Measurements from ENCODE around the gene GALNT2.

The GALNT2 gene

DNA sequence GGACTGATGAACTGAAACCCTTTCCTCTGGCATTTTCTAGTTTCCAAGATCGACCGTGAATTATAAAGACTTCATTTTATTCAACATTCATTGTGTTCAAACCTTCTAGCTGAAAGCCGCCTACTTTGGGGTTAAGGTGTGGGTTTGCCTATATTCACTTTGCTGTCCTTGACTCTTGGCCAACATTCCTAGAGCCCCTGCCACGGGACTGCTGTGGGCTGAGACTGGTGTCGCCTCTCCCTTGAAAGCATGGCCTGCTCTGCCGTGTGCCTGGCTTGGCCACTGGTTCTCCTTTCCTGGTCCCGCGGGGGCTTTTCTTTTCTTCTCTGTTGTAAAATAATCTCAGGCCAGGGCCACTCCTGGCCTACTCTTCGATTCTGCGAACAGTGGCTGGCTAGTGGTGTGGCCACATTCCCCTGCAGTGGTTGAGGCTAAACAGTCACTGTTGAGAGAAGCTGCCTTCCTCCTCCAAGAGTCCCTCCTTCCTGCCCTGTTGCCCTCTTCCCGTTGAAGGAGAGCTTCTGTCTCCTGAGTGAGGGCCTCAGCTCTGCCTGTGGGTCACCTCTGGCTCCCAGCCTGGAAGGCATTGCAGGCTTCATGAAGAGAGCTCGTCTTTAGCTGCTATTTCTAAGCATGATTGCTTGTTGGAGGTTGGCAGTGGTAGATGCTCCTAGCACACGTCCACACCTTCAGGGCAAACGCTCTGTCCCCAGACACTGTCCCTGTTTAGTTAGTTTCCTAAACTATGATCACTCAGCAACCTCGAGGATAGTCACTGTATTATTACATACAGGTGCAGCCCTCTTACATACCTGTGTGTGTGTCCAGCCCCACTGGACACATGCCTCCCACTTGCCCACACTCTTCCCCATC, 80.5 kb downstream of the GALNT2 start:
- DNase-seq (ENCODE audit: low spot score): no peak

DNA sequence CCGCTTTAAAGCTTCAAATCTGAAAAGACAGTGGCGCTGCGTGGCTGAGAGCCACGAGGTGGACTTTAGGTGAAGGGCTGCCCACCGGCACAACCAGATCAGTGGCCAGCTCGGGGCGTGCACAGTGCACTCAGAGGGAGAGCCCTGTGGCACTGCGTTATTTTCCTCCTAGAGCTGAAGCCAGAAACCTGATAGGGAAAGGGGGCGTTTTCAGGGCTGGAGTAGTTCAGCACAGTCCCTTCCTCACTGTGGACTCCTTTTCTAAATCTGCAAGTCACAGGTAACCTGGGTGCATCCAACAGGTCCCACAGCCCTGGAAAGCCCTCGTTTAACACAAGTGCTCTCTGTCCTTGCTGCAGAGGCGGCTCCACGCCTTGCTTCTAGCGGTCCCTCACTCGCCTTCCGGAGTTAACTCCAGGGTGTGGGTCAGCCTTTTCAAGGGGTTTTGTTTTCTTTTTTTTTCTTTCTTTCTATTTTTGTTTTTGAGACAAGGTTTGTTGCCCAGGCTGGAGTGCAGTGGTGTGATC, 81.2 kb downstream of the GALNT2 start:
- no peak for DNase-seq (ENCODE audit: low spot score)

DNA sequence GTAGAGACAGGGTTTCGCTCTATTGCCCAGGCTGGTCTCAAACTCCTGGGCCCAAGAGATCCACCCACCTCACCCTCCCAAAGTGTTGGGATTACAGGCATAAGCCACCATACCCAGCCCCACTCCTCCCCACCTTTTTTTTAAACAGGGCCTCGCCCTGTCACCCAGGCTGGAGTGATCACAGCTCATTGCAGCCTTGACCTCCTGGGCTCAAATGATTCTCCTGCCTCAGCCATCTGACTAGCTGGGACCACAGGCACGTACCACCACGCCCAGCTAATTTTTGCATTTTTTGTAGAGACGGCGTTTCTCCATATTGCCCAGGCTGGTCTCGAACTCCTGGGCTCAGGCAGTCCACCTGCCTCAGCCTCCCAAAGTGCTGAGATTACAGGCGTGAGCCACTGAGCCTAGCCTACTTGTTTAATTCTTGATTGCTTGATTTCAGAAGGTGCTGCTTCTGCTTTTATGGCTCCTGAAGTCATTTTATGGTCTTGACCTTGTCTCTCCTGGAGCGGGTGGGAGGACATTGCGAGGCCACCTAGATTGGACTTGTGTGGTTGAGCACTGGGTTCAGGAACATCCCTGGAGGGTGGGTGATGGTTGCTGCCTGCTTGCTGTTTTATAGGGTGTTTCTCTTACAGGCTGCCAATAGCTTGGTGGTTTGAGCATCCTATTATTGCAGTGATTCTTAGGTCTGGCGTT, 81.9 kb downstream of the GALNT2 start:
- DNase-seq (ENCODE audit: low spot score): no peak

DNA sequence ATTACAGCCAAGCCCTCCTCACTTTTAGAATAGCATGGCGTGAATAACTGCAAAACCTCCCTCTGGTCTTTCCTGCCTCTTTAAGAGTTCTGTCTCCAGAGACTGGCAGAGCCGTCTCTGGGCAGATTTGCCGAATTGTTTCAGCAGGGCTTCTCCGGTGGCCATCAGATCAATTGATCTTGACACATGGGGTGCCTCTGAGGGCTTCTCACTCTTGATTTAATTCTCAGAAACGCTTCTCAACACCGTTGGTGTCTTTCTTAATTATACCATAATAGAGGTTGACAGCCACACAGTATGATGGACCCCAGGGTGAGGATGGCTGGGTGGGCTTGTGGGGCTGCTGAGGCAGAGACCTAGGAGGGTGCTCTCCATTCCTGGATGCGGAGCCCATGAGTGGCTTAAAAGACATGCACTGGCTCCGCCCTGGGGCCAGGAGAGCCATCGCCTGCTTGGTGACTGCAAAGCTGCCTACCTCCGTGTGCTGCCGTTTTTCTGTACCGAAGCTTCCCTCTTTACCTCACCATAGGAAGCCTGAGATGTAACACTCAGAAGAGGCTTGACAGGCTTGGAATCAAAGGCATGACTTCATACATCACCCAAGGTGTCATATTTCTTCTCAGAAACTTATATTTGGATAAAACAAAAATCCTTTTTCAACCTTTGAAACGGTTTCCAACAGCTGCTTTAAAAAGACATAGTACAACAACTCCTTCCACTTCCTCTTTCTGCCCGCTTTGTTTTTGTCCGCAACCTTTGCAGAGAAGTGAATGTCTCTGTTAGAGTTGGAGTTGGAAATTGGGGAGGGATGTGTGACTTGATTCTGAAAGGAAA, 82.9 kb downstream of the GALNT2 start:
- no peak for DNase-seq (ENCODE audit: low spot score)

DNA sequence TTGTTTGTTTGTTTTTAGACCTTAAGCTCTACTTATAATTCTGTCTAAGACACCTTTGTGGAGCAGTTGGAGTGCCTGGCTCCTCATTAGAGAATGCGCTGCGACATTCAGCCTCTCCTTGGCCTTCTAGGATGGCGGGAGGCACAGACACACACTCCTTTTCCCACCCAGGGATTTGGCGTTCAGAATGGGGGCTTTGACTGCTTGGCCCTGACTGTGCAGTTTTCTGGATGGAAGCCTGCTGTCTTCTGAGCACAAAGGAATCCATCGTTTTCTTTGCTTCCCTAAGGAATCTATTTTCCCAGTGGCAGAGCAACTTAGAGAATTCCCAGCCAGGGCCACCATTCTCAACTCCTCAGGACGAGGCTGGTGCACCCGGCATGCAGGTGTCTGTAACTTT, 83.6 kb downstream of the GALNT2 start:
- DNase-seq (ENCODE audit: low spot score): no peak

DNA sequence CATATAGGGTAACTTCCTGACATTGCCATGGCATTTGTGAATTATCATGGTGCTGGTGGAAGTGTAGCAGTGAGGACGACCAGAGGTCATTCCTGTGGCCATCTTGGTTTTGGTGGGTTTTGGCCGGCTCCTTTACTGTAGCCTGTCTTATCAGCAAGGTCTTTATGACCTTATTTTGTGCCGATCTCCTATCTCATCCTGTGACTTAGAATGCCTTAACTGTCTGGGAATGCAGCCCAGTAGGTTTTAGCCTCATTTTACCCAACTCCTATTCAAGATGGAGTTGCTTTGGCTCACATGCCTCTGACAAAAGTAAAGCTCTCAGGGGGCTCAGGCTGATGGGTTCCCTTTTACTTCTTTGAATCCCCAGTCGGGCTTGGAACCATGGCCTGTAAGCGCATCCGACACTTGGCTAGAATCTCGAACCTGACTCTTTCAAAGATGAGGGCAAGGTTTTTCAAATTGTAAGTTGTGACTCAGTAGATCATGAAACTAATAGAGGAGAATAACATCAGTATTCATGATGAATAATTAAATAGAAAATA, 85.0 kb downstream of the GALNT2 start:
- no peak for DNase-seq (ENCODE audit: low spot score)

DNA sequence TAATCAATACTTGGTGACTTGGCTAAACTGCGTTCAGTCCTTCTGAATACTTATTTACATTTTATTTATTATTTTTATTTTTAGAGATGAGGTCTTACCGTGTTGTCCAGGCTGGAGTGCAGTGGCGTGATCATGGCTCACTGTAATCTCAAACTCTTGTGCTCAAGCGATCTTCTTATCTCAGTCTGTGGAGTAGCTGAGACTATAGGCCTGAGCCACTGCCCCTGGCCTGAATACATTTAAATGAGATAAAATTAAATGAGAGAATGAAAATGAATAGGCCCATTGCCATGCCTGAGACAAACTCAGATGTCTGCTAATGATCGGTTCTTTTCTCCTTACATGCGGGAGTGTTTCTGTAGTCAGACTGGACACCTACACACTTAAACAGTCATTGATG, 86.0 kb downstream of the GALNT2 start:
- DNase-seq (ENCODE audit: low spot score): no peak

DNA sequence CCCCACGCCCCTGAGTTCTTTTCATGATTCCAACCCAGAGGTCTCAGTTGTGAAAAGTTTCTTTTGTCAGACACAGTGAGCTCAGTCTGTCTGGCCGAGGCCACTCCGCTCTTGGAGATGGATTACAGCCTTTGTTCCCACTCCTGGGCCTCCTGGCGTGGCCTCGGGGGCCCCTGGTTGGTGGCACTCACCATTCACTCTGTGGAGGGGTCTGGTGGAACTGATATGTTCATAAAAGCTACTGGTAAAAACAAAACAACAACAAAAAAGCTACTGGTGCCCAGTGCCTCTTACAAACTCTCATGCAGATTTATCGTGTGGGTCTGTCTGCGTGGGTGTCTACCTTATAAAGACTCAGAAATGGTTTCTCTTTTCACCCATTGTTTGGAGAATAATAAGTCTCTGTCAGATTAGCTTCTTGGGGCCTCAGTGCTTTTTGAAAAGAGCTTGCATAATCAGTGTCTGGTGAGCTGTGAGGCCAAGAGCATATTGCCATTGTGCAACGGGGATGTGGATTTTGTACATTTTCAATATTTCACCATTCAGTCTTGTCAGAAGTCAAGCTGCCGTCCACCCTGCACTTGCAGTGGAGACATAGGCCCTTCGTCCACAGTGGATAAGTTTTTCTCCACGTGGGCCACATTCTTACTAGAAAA, 86.7 kb downstream of the GALNT2 start:
- no peak for DNase-seq (ENCODE audit: low spot score)

DNA sequence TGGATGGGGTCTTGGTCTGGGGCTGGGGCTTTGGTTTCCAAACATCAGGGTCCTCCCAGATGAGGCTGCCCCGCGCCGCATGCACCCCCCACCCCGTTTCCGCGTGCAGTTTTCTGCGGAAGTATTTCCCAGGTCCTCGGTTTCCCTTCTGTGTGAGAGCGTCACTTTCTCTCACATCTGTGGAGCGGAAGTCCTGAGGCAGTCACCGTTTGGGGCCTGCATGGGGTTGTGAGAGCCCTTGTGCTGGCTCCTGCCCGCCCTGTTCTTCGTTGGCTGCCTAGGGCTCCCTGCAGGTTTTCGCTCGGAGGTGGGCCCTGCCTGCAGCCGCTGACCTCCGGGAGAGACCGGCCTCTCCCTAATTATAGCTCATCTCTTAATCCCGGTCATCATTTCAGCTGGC, 88.0 kb downstream of the GALNT2 start:
- no peak for DNase-seq (ENCODE audit: low spot score)

DNA sequence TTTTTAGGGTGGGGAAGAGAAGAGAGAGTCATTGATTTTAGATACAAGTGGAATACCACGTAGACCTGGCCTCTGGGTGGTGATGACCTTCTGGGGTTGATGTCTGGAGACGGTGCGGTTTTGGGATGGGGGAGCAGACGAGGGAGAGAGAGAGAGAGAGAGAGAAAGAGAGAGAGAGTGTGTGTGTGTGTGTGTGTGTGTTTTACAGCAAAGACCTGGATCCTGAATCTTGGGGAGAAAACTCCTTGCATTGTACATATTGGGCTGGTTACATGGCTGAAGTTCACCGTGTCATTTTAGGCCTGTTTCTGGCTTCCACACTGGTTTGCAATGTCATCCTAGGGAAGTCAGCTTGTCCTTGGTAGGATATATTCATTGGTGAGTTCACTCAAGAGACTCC, 89.0 kb downstream of the GALNT2 start:
- no peak for DNase-seq (ENCODE audit: low spot score)

DNA sequence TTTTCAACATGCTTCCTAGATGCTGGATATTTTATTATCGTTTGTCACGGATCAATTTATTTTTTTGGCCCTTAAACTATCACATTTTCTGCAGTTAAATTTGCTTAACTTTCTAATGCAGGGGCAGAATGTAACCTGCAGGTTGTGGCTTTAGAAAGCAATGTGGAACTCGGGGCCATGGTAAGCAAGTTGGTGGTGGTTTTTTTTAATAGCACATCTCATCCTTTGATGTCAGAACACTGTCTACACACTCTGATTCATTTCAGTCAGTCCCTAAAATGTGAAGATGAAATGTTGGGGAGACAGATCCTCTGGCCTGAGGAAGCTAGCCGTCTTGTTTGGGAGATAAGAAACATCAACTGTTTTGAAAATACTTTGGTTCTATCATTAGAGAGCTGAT, 89.5 kb downstream of the GALNT2 start:
- DNase-seq (ENCODE audit: low spot score): no peak

DNA sequence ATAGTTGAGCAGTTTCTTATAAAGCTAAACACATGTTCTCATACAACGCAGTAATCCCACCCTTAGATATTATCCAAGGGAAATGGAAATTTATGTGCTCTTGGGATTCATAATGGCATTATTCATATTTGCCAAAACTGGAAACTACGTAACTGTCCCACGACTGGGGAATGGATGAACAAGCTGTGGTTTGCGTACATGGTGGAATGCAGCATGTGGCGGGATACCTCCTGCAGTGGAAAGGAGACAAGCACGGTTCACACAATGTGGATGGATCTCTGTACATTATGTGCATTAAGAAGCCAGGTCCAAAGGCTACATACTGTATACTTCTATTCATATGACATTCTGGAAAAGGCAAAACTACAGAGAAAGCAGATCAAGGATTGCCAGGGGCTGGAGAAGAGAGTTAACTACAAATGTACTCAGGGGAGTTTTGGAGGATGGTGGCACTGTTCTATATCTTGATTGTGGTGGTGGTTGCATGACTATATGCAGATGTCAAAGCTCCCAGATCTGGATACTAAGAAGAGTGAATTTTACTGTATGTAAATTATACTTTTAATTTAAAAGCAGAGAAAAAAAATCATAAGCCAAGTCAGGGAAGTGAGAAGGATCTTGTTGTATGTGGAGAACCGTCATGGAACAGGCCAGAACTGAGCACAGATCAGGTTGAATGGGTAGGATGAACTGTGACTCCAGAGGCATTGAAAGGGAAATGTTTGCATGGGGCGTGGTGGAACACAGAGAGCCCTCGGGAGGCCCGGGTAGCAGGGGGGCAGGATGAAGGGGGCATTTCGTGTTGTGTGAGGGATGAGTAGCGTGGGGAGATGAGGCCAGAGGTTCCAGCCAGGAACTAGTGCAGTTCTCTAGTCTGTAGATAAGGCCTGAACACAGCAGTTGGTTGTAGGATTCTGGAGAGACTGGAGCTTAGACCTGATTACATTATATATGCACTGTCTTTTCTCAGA, 90.7 kb downstream of the GALNT2 start:
- no peak for DNase-seq (ENCODE audit: low spot score)

DNA sequence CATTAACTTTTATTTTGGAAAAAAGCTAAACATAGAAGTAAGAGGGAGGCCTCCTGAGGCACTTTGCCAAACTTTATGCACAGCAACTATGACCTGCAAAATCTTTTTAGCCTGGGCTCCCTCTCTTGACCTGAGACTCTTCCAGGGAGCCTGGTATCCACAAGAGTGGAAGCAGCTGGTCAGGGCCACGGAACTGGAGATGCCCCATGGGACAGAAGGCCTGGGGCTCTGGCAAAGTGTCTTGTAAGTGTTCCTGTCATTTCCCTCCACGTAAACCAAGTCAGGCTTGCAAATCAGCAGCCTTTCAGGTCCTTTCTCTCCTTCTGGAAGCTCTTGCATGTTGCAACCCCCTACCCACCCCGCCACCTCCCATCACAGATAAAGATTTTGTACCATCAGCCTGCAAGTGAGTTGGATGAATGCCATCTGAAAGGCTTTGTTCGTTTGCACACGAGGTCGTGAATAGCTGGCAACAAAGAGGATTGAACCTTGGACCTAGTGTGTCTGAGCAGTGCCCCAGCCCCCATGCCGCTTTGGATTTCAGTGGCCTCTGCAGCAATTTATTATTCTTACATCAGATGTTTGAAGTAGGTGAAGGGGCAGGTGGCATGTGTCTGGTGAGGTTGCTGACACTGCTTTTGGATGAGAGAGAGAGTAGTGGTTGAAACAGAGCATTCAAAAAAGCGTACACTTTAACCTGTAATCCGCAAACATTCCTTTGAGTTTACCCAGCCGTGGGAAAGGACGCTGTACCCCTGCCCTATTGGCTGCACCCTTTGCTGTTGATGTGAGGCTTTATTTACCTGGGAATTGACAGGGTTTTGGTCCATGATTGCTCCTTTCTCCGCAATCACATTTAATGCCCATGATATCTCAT, 91.6 kb downstream of the GALNT2 start:
- no peak for DNase-seq (ENCODE audit: low spot score)

DNA sequence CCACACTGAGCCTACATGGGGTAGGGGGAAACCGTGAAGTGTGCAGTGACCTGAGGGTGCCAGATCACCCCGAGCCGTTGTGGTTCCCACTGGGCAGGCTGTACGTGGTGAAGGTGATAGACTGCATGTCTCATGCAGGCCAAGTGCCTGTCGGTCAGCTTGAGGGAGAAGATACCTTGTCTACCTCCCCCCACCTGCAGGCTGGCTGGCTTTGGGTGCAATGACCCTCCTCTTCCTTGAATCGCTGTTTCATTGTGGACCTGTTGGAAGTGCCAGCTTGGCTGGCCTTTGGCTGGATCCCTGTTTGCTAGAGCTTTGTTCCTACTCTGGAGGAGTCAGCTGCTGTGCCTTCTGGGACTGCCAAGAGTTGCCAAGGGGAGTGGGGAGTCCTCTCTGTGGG, 92.5 kb downstream of the GALNT2 start:
- DNase-seq (ENCODE audit: low spot score): no peak

DNA sequence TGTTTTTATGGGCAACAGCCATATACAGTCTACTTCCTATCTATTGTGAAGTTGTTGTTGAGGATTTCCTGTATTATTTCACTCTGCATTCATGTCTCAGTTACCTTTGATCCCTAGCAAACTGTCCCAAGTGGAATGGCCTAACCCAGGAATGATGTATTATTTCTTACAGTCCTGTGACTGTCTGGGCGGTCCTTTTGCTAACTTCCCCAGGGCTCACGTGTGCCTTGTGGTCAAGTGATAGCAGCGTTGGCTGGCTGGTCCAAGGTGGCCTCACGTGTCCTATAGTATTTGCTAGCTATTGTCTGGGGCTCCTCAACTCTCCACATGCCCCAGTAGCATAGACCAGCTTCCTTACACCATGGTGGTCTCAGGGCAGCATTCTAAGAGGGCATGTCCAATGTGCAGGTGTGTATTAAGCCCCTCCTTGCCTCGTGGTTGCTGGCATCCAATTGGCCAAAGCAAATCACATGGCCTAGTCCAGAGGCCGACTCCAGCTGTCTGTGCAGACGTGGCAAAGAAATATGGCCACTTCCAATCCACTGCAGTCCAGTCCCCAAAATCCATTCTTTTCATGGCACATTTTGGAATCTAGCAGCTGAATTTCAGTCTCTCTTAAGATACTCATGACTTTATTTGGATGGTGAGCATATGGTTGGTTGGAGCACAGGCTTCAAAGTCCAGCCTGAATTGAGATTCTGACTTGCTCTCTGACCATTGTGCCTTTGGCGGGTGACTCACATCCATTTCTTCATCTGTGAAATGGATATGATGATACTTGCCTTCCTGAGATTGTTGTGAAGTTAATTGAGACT, 94.1 kb downstream of the GALNT2 start:
- DNase-seq (ENCODE audit: low spot score): no peak

DNA sequence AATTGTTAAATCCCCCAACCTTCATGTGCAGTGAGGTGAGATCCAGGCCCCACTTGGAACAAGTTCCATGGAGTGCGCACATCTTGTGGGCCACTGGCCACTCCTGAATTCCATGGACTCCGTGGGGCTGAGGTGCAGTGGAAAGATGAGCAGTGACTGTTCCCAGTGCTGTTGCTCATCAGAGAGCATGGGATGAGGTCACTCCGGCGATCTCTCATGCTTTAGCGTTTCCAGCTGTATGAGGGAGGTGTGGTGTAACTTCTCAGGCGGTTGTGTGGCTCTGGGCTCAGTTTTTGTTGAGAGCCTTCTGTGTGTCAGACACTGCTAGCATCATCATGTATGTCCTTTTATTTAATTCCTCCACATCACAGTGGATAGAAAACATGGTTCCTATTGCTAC, 96.2 kb downstream of the GALNT2 start:
- no peak for DNase-seq (ENCODE audit: low spot score)

DNA sequence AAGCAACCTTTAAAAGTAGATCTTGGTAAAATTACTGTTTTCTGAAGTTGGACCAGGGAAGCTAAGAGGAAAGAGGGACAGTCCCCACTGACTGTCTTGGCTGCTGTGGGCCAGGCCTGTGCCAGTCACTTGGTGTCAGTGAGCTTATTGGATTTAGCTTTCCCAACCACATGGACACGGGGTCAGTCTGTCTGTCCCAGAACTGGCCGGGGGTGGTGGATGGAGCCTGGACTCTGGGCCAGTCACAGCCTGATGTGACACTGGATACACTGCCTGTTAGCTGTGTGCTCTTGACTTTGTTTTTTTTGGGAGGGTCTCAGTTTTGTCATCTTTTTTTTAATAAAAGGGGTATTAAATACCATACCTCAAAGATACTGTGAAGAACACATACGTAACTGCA, 96.7 kb downstream of the GALNT2 start:
- no peak for DNase-seq (ENCODE audit: low spot score)

DNA sequence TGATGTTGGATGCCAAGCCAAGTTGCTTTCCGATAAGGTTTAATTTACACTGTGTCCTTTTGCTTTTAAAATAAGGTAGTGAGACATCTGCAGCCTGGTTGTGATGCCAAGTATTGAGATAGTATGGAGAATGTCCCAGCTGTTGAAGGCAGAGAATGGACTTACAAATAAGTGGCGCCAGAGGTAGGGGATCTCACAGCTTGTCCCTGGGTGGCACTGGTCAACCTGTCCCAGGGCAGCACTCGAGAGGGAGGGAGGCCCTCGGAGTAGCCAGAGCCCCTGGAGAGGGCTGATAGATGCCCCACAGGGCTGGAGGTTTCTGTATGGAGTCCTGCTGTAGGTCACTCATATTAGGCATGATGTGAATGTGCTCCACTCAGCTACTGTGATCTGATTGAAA, 98.5 kb downstream of the GALNT2 start:
- no peak for DNase-seq (ENCODE audit: low spot score)

Measured in CD4-positive, alpha-beta T cell treated with Interleukin-15 for 4 hours (primary cell).